HG02623 (cell line): ENCODE results near the gene GPR162.
A peak's percentile ranks its signal among the peaks of the same experiment; 100 is the strongest.
"Not testable (repeated sequence)": the region's sequence is repeated elsewhere in the genome, so short reads cannot be mapped to it uniquely, and the experiment has no call there.

Experiments used
- ATAC-seq: cut with Tn5 transposase; IDR thresholded peaks from one replicate; pipeline ENCODE4 v1.9.1; 2021; ENCODE audit warnings: moderate library complexity; ENCODE audit not compliant: unreplicated experiment

GPR162 gene

DNA sequence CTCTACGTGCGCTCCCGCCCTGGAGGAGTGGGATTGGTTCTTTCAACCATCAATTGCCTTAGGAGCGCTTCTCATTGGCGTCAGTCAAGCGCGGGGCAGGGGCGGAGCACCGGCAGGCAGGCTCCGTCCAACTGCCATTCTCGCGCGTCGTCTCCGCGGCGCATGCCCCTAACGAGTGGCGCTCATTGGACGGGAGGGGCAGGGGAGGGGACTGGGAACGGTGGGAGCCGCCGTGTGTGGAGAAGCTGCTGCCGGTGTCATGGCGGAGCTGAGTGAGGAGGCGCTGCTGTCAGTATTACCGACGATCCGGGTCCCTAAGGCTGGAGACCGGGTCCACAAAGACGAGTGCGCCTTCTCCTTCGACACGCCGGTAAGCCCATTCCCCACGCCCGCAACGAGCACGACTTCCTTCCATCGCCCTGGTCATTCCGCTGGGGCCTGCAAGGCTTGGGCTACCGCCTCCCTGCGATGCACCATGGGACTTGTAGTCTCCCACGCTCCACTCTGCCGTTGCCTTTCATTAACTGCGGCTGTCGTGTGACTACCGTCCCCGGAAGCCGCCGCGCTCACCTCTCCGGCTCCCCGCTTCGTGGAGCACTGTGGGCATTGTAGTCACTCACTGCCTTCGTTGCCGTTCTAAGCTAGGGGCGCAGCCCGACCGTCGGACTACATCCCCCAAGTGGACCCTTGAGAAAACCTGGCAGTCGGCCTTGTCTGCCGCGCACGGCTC is 30.5 kb downstream of the GPR162 start, which contains the start of gene USP5:
Gene USP5, plus strand, starts transcription at position 230 of the 730 bp plus-strand sequence. Its CDS starts 30 bp downstream, at position 260.
- peak; percentile 66 for ATAC-seq

DNA sequence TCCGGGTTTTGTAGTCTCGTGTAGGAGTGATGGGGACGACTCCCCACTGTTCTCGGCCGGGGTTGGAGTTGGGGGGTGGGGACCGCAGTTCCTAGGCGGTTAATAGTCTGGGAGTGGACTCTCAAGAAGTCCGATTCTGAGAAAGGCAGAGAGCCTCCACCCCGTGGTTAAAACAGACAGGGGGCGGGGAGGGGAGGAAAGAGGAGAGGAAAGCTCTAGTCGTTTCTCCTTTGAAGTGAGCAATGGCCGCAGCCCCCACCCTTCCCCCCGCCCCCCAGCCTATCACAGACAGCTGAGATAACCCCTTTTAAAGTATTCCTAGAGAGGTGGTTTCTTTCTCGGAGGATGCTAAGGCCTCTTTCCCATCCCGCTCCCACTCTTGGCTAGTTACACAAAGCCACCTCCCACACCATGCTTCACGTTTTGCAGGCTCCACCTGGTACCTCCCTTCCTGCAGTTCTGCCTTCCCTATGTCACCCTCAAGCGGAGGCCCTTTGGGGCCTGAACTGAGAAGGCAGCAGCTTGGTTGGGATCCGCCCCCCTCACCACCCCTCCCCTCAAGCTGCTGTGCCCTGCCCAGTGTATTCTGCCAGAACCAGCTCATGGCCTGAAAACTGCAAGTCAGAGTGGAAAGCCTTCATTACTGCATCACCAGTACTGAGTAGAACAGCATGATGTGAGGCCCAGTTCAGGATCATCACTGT is 31.2 kb downstream of the GPR162 start:
- ATAC-seq, result no peak

GRCh38 chr12:6853626-6854025 is 32.0 kb downstream of the GPR162 start:
- no peak for ATAC-seq

GRCh38 chr12:6854036-6854435 is 32.4 kb downstream of the GPR162 start:
- ATAC-seq, result no peak

GRCh38 chr12:6855322-6855721 is 33.7 kb downstream of the GPR162 start:
- ATAC-seq, result no peak

DNA sequence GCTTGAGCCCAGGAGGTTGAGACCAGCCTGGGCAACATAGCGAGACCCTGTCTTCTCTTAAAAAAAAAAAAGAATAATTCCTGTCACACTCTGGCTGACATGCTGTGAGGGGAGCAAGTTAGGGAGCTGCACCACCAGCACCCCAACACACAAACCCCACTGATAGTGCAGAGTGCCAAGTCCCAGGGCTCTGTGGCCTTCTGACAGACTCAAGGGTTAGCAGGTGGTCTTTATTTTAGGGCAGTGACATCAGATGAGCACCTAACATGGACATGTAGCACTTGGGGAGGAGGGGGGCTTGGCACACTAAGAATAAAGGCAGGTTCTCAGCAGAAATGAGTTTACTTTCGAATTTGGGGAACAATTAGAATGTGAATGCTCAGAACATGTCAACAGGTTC is 37.2 kb downstream of the GPR162 start:
- ATAC-seq, result no peak

DNA sequence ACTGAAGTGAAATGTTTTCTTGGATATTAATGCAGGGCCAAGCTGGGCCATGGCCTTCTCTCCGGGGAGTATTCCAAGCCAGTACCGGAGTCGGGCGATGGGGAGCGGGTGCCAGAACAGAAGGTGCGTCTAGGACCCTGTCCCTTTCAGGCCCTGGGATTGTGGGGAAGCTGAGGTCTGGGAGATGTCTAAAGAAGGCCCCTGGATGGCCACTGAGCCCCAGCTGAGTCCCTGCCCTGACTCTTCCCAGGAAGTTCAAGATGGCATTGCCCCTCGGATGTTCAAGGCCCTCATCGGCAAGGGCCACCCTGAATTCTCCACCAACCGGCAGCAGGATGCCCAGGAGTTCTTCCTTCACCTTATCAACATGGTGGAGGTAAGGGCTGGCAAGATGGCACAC is 38.5 kb downstream of the GPR162 start:
- no peak for ATAC-seq

GRCh38 chr12:6860942-6861341 is 39.3 kb downstream of the GPR162 start:
- no peak for ATAC-seq

- ATAC-seq, result no peak
Observed at GRCh38 chr12:6861391-6861790, 39.8 kb downstream of the GPR162 start.

GRCh38 chr12:6863033-6863432 is 41.4 kb downstream of the GPR162 start:
- no peak for ATAC-seq

- no peak for ATAC-seq
Observed at GRCh38 chr12:6863586-6864321, 42.1 kb downstream of the GPR162 start.

DNA sequence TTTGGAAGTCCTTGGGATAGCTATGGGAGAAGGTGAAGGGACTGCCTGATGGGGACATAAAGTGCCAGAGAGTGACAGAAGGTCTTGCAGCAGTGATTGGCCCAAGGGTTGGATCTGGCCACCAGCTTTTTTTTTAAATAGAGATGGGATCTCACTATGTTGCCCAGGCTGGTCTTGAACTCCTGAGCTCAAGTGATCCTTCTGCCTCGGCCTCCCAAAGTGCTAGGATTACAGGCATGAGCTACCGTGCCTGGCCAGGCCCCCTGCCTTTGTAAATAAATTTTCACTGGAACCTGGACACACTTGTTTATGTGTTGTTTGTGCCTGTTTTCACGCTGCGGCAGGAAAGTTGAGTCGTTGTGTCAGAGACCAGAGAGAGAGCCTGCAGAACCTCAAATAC is 43.7 kb downstream of the GPR162 start:
- not testable (repeated sequence) for ATAC-seq

DNA sequence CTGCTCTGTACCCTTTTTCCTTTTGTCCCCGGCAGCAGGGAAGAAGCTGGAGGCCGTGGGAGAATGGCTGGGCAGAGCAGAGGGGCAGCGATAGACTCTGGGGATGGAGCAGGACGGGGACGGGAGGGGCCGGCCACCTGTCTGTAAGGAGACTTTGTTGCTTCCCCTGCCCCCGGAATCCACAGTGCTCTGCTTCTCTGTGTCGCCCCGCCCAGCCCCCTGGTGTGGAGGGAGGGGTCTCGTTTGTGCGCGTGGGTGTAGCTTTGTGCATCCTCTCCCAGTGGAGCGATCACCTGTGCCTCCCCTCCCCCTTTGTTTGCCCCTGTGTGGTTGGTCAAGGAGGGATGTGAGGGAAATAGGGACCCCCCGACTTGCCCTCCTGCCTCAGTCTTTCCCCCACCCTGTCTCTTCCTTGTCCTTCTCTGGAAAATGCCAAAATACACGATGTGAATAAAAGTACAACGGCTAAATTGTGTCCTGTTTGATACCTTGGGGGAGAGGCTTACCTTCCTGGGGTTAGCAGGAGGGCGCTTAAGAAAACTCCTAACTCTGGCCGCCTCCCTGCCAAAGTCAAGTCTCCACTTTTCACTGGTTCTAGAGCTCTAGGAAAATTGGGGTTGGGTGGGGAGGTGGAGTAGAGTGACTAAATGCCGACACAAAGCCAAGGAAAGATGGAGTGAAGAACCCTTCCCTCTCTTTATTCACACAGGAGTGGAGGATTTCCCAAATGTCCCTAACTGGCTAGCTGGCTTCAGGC is 44.7 kb downstream of the GPR162 start:
- no peak for ATAC-seq

GRCh38 chr12:6866920-6867412 is 45.3 kb downstream of the GPR162 start:
- no peak for ATAC-seq

GRCh38 chr12:6867413-6868210 is 46.0 kb downstream of the GPR162 start, which contains the start of gene TPI1:
Gene TPI1 (plus strand): TSS chr12:6867531. CDS start chr12:6867567, 36 bp downstream.
- ATAC-seq, result peak; percentile 46

GRCh38 chr12:6868211-6869048 is 46.8 kb downstream of the GPR162 start:
- no peak for ATAC-seq

DNA sequence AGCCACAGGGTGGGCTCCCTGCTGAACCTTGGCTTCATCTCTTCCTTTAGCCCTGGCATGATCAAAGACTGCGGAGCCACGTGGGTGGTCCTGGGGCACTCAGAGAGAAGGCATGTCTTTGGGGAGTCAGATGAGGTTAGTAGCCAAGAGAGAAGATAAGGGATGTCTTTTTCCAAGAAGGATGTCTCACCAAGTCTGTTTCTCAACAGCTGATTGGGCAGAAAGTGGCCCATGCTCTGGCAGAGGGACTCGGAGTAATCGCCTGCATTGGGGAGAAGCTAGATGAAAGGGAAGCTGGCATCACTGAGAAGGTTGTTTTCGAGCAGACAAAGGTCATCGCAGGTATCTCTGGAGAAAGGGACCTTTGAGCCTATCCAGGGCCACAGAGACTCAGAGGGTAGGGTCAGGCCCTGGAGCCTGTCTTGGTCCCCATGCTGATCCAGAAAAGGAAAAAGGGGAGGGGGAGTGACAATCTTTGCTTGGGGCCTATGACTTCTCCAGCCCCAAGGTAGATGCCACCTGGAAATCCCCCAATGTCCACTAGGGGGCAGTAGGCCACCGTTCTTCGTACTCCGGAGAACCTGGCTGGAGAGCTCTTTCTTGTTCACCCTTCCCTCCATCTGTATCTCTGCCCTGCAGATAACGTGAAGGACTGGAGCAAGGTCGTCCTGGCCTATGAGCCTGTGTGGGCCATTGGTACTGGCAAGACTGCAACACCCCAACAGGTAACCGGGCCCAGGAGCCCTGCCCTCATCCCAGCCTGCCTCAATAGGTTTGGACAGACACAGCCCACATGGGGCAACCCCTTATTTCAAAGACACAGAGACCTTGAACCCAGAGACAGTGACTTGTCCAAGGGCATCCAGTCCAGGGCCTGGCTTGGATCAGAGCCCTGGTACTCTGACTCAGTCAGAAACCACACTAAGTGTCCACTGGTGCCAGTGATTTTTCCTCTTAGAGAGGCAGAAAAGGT is 47.7 kb downstream of the GPR162 start:
- no peak for ATAC-seq

DNA sequence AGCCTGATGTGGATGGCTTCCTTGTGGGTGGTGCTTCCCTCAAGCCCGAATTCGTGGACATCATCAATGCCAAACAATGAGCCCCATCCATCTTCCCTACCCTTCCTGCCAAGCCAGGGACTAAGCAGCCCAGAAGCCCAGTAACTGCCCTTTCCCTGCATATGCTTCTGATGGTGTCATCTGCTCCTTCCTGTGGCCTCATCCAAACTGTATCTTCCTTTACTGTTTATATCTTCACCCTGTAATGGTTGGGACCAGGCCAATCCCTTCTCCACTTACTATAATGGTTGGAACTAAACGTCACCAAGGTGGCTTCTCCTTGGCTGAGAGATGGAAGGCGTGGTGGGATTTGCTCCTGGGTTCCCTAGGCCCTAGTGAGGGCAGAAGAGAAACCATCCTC is 48.7 kb downstream of the GPR162 start:
- ATAC-seq, result not testable (repeated sequence)
